Activated gamma-delta T cell treated with Interleukin-2 at 50 U/mL for 16 hours (primary cell): ENCODE measurements around the gene POU2F1.

ENCODE experiments used
- DNase-seq: peaks from one replicate; pipeline ENCODE4 v3.0.0-alpha.2; 2020

POU2F1 gene

GRCh38 chr1:167375949-167376348 lies 155.3 kb downstream of the POU2F1 start:
- no peak for DNase-seq

DNA sequence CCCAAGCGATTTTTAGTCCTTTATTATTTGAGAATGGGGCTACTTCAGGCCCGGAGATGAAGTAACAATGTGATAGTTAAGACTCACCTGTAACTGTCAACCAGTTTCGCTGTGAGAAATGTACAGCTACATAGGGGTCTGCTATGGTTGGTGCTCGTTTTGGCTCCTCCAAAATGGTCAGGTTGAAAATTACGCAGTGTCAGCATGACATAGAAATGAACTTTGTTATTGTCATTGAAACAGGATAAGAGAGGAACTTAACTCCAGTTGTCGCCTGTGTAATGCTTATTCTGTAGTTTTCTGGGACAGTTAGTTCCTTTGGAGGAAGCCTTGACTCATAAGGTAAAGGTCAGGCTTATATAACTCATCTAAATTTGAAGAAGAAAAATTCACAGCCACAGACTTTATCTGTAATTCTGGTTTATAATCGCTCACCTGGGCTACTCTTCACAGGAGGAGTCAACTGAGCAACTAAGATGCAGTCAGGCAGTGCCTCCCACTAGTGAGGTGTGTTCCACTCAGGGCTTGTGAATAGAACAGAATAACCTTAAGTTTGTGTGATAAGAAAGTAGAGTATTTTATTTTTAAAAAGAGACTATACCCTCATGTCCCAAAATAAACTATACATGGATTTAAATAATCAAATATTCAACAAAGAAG lies 166.7 kb downstream of the POU2F1 start:
- no peak for DNase-seq

DNA sequence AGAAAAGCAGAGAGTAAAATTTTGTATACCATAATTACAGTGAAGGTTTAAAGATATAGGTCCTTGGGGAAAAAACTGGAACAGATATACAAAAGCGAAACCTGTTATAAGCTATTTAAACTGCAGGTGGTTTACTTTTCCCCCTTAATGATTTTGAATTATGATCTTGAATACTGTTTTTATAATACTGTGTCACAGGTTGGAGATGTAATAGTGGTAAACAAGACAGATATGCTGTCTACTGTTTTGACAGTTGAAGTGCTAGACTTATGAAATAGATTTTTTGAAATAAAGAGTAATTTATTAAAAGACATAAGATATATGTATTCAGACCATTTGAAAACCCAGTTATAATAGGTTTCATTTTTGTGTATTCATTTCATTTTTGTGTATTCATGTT lies 168.3 kb downstream of the POU2F1 start:
- DNase-seq = no peak

DNA sequence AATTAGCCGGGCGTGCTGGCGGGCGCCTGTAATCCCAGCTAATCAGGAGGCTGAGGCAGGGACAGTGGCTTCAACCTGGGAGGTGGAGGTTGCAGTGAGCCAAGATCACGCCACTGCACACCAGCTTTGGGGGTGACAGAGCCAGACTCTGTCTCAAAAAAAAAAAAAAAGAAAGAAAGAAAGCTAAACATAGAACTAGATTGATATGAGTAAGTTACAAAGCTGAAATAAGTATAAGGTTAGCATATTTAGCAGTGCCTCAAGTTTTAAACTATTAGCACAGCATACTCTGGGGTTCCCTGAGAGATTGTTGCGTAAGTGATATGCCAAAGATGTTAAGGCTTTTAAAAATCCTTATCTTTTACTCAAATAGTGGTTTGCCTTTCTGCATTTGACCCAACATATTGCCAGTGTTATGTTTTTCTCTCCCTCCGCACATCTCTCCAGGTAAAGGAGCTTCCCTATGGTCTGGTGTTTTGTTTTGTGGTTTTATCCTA lies 171.6 kb downstream of the POU2F1 start:
- DNase-seq = no peak

DNA sequence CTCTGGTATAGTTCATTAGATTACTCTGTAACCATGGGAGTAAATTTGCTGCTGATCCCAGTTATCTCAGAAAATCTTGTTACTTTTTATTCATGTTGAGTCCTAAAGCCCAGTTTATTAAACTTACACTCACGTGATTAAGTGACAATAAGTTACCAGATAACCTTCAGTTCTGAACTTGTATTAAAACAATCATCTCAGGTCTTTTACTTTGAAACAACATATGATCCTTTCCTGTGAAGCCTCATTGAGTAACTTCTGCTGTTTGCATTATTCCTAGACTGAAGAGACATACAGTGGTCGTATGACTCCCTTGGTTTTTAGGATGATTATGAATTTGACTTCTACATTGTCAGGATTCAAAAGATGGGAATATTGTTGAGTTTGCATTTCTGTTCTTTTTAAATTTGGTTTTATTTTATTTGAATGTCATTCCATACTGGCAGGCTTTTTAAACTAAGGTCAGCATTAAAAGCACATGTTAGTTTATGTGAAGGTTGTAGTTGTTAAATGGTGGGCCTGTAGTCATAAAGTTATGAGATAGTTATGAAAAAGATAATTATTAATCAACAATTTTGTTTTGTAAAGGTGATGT lies 179.8 kb downstream of the POU2F1 start:
- DNase-seq = no peak

- DNase-seq = peak; percentile 55
Observed at GRCh38 chr1:167401260-167401873, 180.7 kb downstream of the POU2F1 start.

GRCh38 chr1:167404161-167404888 lies 183.6 kb downstream of the POU2F1 start:
- no peak for DNase-seq

GRCh38 chr1:167404908-167405307 lies 184.2 kb downstream of the POU2F1 start:
- no peak for DNase-seq

DNA sequence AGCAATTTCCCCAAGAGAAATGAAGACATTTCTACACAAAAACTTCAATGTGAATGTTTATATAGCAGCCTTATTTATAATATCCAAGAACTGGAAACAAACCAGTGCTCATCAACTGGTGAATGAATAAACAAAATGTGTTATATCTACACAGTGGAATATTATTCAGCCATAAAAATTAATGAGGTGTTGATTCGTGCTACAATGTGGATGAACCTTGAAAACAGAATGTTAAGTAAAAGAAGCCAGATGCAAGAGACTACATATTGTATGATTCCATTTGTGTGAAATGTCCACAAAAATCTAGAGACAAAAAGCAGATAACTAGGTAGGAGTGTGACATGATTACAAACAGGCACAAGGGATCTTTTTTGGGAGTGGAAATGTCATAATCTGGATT lies 187.7 kb downstream of the POU2F1 start:
- DNase-seq = no peak

DNA sequence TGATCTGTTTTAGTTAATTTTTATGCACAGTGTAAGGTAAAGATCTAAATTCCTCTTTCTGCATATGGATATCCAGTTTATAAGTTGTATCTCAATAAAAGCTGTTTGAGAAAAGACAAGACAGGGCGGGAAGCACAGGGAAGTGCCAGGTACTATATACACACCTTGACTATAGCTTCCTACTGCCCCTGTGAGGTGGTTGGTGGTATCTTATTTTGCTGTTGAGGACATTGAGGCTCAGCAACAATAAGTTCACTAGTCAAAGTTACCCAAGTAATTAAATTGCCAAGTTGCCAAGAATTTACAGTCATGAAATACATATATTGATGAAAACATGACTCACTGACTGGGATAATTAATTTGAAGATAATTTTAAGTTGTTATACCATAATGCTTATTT lies 188.5 kb downstream of the POU2F1 start:
- DNase-seq = no peak

GRCh38 chr1:167412072-167412471 lies 191.4 kb downstream of the POU2F1 start:
- no peak for DNase-seq

DNA sequence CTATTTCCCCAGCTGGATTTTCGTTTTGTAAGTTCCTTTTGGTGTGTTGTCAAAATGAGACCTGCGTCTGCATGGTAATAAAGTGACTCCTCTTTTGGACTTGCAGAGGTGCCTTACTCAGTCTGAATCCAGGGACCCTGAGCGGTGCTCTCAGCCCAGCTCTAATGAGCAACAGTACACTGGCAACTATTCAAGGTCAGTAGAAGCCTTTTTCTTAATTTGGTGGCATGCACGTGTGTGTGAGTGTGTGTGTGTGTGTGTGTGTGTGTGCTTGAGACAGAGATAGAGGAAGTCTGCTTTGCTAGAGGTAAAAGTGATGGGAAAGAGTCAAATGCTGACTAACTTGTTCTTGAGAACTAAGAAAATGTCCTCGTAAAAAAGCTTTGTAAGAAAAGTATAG lies 192.2 kb downstream of the POU2F1 start:
- no peak for DNase-seq

DNA sequence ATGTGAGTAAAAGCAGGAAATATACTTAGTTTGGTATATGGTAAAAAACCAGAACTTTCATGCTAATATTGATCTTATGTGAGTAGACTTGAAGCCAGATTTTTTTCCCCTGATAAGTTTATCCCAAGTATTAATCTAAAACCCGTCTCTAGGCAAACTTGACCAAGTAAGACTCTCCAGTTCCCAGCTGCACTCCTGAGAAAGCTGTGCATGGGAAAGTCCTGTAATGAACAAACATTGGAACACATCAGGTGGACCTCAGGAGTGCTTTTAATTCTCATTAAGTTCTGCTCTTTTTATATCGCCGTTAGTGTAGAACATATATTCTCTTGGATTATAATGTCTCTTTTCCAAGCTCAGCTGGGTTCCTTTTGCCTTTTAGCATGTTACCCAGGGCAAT lies 192.6 kb downstream of the POU2F1 start:
- DNase-seq = no peak

GRCh38 chr1:167416506-167416905 lies 195.8 kb downstream of the POU2F1 start:
- DNase-seq = no peak

GRCh38 chr1:167418391-167418790 lies 197.7 kb downstream of the POU2F1 start:
- DNase-seq = no peak

DNA sequence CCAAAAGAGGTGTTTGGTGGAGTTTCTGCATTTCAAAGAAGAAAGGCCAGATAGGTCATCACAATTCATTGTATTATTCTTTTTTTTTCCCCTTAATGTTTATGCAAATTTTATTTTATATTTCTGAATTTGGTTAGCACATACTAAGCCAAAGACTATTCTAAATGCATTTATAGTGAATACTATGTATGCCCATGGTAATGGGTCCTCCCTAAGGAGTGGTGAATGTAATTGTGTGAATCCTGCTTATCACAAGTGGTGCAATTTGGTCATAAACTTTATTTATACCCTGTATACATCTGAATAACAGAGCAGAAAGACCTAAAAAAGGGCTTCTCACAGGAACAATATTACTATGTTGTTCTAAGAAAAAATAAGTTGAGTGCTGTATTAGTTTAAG lies 198.6 kb downstream of the POU2F1 start:
- DNase-seq = no peak

DNA sequence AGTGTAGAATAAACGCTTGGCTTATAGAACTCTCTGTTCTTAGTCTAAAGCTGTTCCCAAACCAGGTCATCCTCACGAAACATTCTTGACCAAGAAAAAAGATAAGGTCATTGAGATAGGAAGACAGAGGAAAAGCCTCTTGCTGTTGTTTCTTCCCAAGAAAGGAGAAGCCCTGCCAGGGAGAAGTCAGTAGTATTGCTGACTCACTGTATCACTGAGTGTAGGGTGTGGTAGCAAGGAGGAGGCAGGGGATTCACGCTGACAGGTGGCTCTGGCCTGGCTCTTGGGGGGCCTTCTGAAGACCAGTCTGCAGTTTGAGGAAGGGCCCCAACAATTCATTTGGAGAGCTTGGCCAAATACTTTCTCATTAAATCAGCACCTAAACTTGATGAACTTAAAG lies 199.8 kb downstream of the POU2F1 start:
- DNase-seq = no peak

GRCh38 chr1:167423684-167424619 lies 203.3 kb downstream of the POU2F1 start:
- DNase-seq = no peak

- DNase-seq = no peak
Observed at GRCh38 chr1:167425482-167425881, 204.8 kb downstream of the POU2F1 start.

DNA sequence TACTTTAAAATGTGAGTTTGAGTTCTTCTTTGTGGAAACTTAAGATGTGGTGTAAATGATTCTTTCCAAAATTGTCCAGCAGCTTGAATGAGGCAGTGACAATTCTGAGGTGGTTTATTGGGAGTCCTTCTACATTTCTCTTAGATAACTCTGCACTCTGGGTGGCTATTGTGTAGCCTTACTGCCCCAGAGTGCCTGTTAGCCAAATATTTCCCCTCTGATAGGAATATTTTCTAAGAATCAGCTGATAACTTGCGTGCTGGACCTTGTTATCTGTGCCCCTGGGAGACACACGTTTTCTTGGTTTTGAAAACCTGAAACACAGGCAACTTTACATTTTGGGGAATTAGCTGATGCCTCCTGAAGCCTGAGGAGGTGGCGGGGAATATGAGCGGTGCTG lies 206.0 kb downstream of the POU2F1 start:
- no peak for DNase-seq

DNA sequence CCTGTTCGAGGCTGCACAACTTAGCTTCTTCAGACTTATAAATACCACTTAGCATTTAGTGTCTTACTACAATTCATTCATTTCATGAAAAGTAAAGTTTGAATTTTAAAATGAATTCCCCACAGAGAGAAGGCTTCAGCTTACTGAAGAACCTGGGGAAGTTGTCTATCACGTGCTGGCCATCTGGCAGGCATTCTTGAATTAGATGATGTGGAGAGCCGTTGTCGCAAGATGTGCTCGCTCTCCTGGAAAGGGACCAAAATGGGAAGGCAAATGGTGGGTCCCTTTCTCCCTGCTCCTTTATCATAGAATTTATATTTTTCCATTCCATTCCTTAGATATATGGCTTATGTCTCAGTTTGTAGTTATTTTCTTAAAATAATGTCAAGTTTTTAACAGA lies 207.2 kb downstream of the POU2F1 start:
- DNase-seq = no peak

DNA sequence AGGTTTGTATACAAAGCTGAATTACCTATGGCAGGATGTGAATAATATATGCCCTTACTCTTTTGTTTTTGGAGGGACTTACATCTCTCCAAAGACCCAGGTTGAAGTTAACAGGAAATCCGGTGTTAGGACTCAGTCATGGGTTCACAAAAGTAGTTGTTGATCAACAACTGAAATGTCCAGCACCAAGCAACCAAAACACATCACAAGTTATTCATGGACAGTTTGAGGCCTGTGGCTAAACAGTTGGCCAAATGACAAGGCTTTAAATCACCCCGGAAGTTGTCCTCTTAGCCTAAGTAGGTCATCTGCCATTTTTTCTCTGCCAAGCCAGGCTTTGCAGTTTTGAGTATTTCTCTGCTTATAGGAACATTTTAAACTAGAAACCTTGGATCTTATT lies 207.7 kb downstream of the POU2F1 start:
- DNase-seq = no peak

GRCh38 chr1:167429612-167430011 lies 208.9 kb downstream of the POU2F1 start:
- no peak for DNase-seq
